K562 (cell line): Measurements from ENCODE around the gene GXYLT2. TPM values are rescaled to one million over a fixed set of nuclear protein-coding genes. Genes with fewer than 3 reads are reported as not detected.

Experiments used
- ATAC-seq: fragments of 200-7000 bp; cut with Tn5 transposase; 3 replicates; pipeline ENCODE4 v1.9.1; 2020; ENCODE audit warnings: moderate library complexity
- BruUV-seq: library from RNA; stranded (reverse); fragments of 400-500 nt; replicated peaks from 2 replicates; lab custom pipeline; 2021; lab: Mats Ljungman, UMichigan
- CTCF ChIA-PET: fragments of 300-600 bp; formaldehyde crosslinking; extraction: SDS; loops from one replicate; lab custom pipeline; 2021; ENCODE audit warnings: low intra/inter-chr PET ratio; lab: Yijun Ruan, JAX
- POLR2A ChIA-PET: fragments of 300-600, 350-650 bp; sonication (Branson Sonifier 250); formaldehyde crosslinking; extraction: SDS; loops from one replicate; lab custom pipeline; 2021; ENCODE audit warnings: antibody characterized with exemption, inconsistent platforms; lab: Yijun Ruan, JAX
- DNase-seq, 4 experiments: peaks; one replicate each; pipeline versions ENCODE4 v3.0.0 to v3.0.0-alpha.2; 2011 to 2018; ENCODE audit warnings: low spot score in 3 of 4, mixed read lengths in 3 of 4; ENCODE audit errors: extremely low read depth in 1 of 4
- FAIRE-seq: peaks from 2 replicates; lab custom pipeline; 2011; peaks lifted over from hg19 to GRCh38; lab: Jason Lieb, UNC
- H2AFZ ChIP-seq: 2 replicates; pipeline ENCODE4 v1.6.0; 2011; ENCODE audit warnings: low read depth, low read length, control low read depth, inconsistent platforms
- H3K27ac ChIP-seq: fragments of 200-600 bp; 3 replicates; pipeline ENCODE4 v1.8.0; 2011; ENCODE audit warnings: low read depth, mild to moderate bottlenecking, control low read depth, inconsistent platforms, low read length, moderate library complexity, mixed read lengths; ENCODE audit errors: extremely low read depth
- H3K27me3 ChIP-seq, 2 experiments: fragments of 300-600 bp in 1 of 2; 2 replicates in 1 of 2; 3 replicates in 1 of 2; pipeline versions ENCODE4 v1.6.0 to v1.8.0; 2011; ENCODE audit warnings: inconsistent platforms in 2 of 2, low read length in 2 of 2, mild to moderate bottlenecking in 1 of 2, mixed read lengths in 1 of 2, moderate library complexity in 1 of 2; ENCODE audit not compliant: control insufficient read depth in 2 of 2, insufficient read depth in 2 of 2
- H3K36me3 ChIP-seq: fragments of 300-600 bp; 3 replicates; pipeline ENCODE4 v1.8.0; 2011; ENCODE audit warnings: mild to moderate bottlenecking, low read length, inconsistent platforms; ENCODE audit not compliant: control insufficient read depth, insufficient read depth
- H3K4me1 ChIP-seq, 2 experiments: fragments of 200-600 bp in 1 of 2; replicated peaks in 1 of 2; 2 replicates in 1 of 2; 3 replicates in 1 of 2; pipeline versions ENCODE4 v1.5.1 to v1.8.0; 2011; ENCODE audit warnings: inconsistent platforms in 2 of 2, low read length in 2 of 2, mild to moderate bottlenecking in 1 of 2, mixed read lengths in 1 of 2, moderate library complexity in 1 of 2; ENCODE audit not compliant: control insufficient read depth in 2 of 2, insufficient read depth in 2 of 2
- H3K4me2 ChIP-seq: 2 replicates; pipeline ENCODE4 v1.6.1; 2011; ENCODE audit warnings: low read length, control low read depth, inconsistent platforms, mixed read lengths; ENCODE audit not compliant: insufficient read depth
- H3K4me3 ChIP-seq: fragments of 200-600 bp; sonication (generic), shearing (Covaris generic); 2 replicates; pipeline ENCODE4 v1.5.1; 2016; ENCODE audit warnings: control low read depth, inconsistent platforms
- H3K79me2 ChIP-seq: fragments of 200-600 bp; 3 replicates; pipeline ENCODE4 v1.8.0; 2011; ENCODE audit warnings: low read length, inconsistent platforms; ENCODE audit not compliant: control insufficient read depth, insufficient read depth
- H3K9ac ChIP-seq, 2 experiments: 2 replicates each; pipeline versions ENCODE4 v1.6.0 to v1.6.1; 2011; ENCODE audit warnings: low read depth in 2 of 2, low read length in 2 of 2, control low read depth in 1 of 2, inconsistent platforms in 1 of 2, mild to moderate bottlenecking in 1 of 2, mixed read lengths in 1 of 2; ENCODE audit not compliant: insufficient read depth in 1 of 2
- H3K9me1 ChIP-seq: one replicate; pipeline ENCODE4 v1.6.0; 2011; ENCODE audit warnings: inconsistent platforms, mild to moderate bottlenecking, low read length, moderate library complexity; ENCODE audit not compliant: control insufficient read depth, insufficient read depth
- H3K9me3 ChIP-seq: replicated peaks from 2 replicates; pipeline ENCODE4 v1.5.1; 2011; ENCODE audit warnings: low read depth, low read length, inconsistent platforms; ENCODE audit not compliant: control insufficient read depth, insufficient read depth
- H4K20me1 ChIP-seq: replicated peaks from 2 replicates; pipeline ENCODE4 v1.6.1; 2011; ENCODE audit warnings: low read length, inconsistent platforms, mixed read lengths; ENCODE audit not compliant: control insufficient read depth, insufficient read depth
- BDP1 ChIP-seq: IDR thresholded peaks from 3 replicates; pipeline ENCODE4 v1.6.1; 2011; ENCODE audit not compliant: insufficient read length, insufficient read depth
- HNRNPK ChIP-seq: fragments of 200-400 bp; formaldehyde crosslinking; IDR thresholded peaks from one replicate; pipeline ENCODE4 v1.6.1; 2018; ENCODE audit warnings: mild to moderate bottlenecking, low read depth, low read length; ENCODE audit not compliant: poor library complexity, severe bottlenecking
- NFYB ChIP-seq: IDR thresholded peaks from 2 replicates; pipeline ENCODE4 v1.6.1; 2011; ENCODE audit warnings: mild to moderate bottlenecking, moderate library complexity; ENCODE audit not compliant: insufficient read length; ENCODE audit errors: extremely low read depth
- in situ Hi-C: fragments of 300-500 bp; cut with MboI; formaldehyde crosslinking; loops from 4 replicates; pipeline ENCODE4 v1.15.0; 2018; ENCODE audit warnings: inconsistent platforms, mixed read lengths
- intact Hi-C: fragments of 100-400 bp; cut with micrococcal nuclease; formaldehyde crosslinking; loops from 2 replicates; pipeline ENCODE4 v1.14.2; 2022
- polyA plus RNA-seq, 8 experiments: library from polyadenylated mRNA; depleted of rRNA in 4 of 8; stranded (reverse) in 5 of 8; unstranded in 3 of 8; fragments of >200 nt; fragmentation: Nextera tagmentation in 2 of 8; fragmentation: Illumina TruSeq in 1 of 8; extraction: Ambion mirVana in 2 of 8; extraction: Trizol in 1 of 8; gene quantifications; 2 replicates each; pipeline versions ENCODE4 v1.2.1 to v1.2.3, GENCODE V29; 2011 to 2014; ENCODE audit warnings: inconsistent platforms in 1 of 8, missing spikeins in 1 of 8
- total RNA-seq, 7 experiments: library from RNA; depleted of rRNA in 6 of 7; stranded (reverse); fragments of >200 nt in 6 of 7; fragmentation: Illumina TruSeq in 2 of 7; extraction: Trizol in 2 of 7; gene quantifications; 2 replicates each; pipeline versions ENCODE4 v1.2.1 to v1.2.3, GENCODE V29; 2011 to 2021; ENCODE audit warnings: low replicate concordance in 1 of 7
- TF ChIP-seq, protein P1 (sequence below): IDR thresholded peaks from 2 replicates; pipeline ENCODE4 v1.6.1; 2016; ENCODE audit warnings: missing genetic modification characterization, missing compliant biosample characterization
- TF ChIP-seq, protein P2 (sequence below): sonication (generic); formaldehyde crosslinking; IDR thresholded peaks from 2 replicates; pipeline ENCODE4 v1.8.0; 2022; ENCODE audit warnings: mild to moderate bottlenecking, low read depth, missing genetic modification reagents
- TF ChIP-seq, protein P3 (sequence below): sonication (generic); formaldehyde crosslinking; IDR thresholded peaks from 2 replicates; pipeline ENCODE4 v1.9.0; 2022; ENCODE audit warnings: mild to moderate bottlenecking, missing genetic modification reagents
- TF ChIP-seq, protein P4 (sequence below): sonication (generic); formaldehyde crosslinking; IDR thresholded peaks from 2 replicates; pipeline ENCODE4 v1.5.0; 2020; ENCODE audit warnings: missing genetic modification reagents

Gene GXYLT2
- total and polyA plus RNA-seq, 9 of the 15 experiments (the other 6 are each of a cell fraction or from before 2014, with no cell fraction given): 0.71 to 6.0 (median 3.3) TPM

- H3K27ac ChIP-seq: peak overlapping the region; percentile 28; the same call in 1 of the 3 replicates
- in situ Hi-C loops (no loop called here), intact Hi-C loops (no loop called here)
- H4K20me1 ChIP-seq: peaks cover 15% of the 10 kb centered on the region
- peaks cover 9 to 10% of the 10 kb centered on the region in 2 experiments; a peak in 3 of 5 replicates for H3K4me1 ChIP-seq
- ATAC-seq (peak; percentile 38), DNase-seq (peak in 3 of 4 experiments; percentile 19 to 23 (median 21)), FAIRE-seq (no peak)
- no peaks in the 10 kb centered on the region for H3K9me1 ChIP-seq
- H3K9ac ChIP-seq: no peak overlapping the region
- H3K79me2 ChIP-seq: peaks cover 100% of the 10 kb centered on the region
- no peak overlapping the region for H3K4me2 ChIP-seq
- TF ChIP-seq HNRNPK (no peak), BDP1 (no peak), NFYB (peak; percentile 18)
- TF ChIP-seq, protein P1, sequence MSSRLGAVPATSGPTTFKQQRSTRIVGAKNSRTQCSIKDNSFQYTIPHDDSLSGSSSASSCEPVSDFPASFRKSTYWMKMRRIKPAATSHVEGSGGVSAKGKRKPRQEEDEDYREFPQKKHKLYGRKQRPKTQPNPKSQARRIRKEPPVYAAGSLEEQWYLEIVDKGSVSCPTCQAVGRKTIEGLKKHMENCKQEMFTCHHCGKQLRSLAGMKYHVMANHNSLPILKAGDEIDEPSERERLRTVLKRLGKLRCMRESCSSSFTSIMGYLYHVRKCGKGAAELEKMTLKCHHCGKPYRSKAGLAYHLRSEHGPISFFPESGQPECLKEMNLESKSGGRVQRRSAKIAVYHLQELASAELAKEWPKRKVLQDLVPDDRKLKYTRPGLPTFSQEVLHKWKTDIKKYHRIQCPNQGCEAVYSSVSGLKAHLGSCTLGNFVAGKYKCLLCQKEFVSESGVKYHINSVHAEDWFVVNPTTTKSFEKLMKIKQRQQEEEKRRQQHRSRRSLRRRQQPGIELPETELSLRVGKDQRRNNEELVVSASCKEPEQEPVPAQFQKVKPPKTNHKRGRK: no peak
- TF ChIP-seq, protein P2, sequence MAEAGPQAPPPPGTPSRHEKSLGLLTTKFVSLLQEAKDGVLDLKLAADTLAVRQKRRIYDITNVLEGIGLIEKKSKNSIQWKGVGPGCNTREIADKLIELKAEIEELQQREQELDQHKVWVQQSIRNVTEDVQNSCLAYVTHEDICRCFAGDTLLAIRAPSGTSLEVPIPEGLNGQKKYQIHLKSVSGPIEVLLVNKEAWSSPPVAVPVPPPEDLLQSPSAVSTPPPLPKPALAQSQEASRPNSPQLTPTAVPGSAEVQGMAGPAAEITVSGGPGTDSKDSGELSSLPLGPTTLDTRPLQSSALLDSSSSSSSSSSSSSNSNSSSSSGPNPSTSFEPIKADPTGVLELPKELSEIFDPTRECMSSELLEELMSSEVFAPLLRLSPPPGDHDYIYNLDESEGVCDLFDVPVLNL: no peak
- TF ChIP-seq, protein P3, sequence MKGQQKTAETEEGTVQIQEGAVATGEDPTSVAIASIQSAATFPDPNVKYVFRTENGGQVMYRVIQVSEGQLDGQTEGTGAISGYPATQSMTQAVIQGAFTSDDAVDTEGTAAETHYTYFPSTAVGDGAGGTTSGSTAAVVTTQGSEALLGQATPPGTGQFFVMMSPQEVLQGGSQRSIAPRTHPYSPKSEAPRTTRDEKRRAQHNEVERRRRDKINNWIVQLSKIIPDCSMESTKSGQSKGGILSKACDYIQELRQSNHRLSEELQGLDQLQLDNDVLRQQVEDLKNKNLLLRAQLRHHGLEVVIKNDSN: peak; percentile 33; the same call in 1 of the 2 replicates
- TF ChIP-seq, protein P4, sequence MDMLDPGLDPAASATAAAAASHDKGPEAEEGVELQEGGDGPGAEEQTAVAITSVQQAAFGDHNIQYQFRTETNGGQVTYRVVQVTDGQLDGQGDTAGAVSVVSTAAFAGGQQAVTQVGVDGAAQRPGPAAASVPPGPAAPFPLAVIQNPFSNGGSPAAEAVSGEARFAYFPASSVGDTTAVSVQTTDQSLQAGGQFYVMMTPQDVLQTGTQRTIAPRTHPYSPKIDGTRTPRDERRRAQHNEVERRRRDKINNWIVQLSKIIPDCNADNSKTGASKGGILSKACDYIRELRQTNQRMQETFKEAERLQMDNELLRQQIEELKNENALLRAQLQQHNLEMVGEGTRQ (CRISPR knock-in tag): peak; percentile 20; the same call in 1 of the 2 replicates
- BruUV-seq: no TSS peak
- no peak overlapping the region for H2AFZ ChIP-seq
- peaks cover 14% of the 10 kb centered on the region for H3K36me3 ChIP-seq
- H3K27me3 ChIP-seq: no peaks in the 10 kb centered on the region
- 0 out of 2 replicates have a peak, but pooled peaks cover 3% of the 10 kb centered on the region for H3K9me3 ChIP-seq
- ChIA-PET POLR2A (interaction anchor here (1.3 kb wide), 1 partner anchor 45 kb away, joined by 3 read pairs; no protein-coding TSS in a partner anchor), CTCF (no interaction called here)
- H3K4me3 ChIP-seq: no peak overlapping the region
These were observed 137.0 kb downstream of the GXYLT2 start for GRCh38 chr3:73024836-73025235.
